NCI-H345 (cell line): Measurements from ENCODE around the gene NT5M.

Experiments used
- DNase-seq: peaks from one replicate; lab custom pipeline; 2025; lab: John Stamatoyannopoulos, UW

NT5M gene

DNA sequence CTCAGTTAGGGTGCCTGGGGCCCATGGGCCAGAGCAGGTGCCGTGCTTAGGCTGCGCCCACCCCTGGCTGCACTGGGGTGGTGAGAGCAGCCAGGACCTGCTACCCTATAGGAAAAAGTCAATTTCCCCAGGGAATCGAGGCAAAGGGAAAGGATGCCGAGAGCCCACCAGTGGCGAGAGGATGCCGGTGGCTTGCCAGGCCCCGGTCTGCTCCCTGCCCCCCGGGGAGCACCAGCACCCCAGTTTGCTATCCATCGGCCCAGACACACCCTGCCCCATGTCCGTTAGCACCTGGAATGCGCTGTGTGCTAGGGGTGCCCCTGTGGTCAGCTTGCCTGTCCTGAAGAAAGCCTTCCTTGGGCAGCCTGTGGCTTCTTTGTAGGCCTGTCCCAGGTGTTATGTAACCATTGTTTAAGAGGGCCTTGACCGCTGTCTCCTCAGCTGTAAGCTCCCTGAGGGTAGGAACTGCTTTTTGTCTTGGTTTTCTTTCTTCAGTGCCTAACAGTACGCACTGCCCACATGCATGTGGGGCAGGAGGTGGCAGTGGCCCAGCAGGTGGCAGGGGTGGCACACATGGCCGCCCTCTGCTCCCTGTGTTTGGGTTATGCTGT lies 40.8 kb downstream of the NT5M start:
- DNase-seq = no peak

DNA sequence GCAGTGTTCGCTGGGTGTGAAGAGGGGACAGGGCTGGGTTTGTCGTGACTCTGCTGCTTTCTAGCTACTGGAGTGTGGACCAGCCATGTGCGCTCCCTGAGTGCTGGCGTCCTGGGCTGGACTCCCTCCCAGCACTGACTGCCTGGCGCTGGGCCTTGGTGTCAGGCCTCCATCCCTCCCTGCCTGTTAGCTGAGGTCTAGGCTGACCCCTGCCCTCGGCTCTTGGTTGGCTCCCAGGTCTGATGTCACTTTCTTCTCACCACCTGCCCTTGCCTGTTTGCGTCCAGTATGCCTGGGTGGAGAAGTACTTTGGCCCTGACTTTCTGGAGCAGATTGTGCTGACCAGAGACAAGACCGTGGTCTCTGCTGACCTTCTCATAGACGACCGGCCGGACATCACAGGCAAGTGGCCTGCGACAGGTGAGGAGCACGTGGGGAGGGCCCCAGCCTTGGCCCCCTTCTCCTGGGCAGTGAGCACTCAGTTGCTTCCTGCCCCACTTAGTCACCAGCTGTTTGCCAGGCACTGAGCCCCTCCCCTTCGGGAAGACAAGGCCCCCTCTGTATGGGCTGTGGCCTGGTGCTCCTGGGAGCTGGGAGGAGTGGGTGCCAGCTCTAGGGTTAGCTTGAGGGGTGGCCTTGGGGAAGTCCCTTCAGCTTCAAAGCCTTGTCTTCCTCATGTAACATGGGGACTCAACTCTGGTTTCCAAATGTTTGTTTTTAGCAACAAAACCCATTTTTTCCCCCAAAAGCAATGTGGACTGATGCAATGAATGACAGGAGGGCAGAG lies 41.5 kb downstream of the NT5M start:
- DNase-seq = no peak

DNA sequence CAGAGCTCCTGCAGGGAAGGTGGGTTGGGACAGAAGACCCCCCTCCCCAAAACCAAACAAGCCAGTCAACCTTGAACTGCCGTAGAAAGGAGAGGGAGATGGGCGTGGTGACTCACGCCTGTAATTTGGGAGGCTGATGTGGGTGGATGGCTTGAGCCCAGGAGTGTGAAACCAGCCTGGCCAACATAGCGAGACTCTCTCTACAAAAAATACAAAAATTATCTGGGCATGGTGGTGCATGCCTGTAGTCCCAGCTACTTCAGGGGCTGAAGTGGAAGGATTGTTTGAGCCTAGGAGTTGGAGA lies 42.1 kb downstream of the NT5M start:
- DNase-seq = no peak

DNA sequence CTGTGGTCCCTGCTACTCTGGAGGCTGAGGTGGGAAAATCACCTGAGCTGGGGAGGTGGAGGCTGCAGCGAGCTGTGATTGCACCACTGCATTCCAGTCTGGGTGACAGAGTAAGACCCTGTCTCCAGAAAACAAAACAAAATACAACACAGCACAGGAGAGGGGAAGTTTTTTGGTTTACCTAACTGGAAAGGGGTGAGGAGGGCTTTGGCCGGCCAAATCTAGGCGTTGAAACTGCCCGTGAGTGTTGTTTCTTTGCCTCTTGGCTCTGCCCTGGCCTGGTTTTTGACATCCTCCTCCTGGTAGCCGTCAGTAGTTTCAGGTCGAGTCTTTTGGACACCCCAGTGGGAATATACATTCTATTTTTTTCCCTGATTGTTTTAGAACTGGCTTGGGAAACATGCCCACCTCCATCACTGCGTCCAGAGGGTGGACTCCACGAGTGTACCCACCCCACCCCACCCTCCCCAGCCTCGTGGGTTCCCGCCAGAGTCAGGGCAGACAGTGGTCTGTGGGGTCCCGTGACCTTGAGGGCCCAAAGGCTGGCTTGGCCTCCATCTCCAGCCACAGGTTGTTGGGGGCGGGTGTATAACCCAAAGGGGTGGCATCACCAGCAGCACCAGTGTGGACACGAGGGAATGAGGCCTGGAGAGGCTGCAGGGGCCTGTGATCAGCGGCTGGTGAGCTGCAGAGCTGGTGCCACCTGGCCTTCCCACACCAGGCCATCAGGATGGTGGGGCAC lies 42.7 kb downstream of the NT5M start:
- no peak for DNase-seq

DNA sequence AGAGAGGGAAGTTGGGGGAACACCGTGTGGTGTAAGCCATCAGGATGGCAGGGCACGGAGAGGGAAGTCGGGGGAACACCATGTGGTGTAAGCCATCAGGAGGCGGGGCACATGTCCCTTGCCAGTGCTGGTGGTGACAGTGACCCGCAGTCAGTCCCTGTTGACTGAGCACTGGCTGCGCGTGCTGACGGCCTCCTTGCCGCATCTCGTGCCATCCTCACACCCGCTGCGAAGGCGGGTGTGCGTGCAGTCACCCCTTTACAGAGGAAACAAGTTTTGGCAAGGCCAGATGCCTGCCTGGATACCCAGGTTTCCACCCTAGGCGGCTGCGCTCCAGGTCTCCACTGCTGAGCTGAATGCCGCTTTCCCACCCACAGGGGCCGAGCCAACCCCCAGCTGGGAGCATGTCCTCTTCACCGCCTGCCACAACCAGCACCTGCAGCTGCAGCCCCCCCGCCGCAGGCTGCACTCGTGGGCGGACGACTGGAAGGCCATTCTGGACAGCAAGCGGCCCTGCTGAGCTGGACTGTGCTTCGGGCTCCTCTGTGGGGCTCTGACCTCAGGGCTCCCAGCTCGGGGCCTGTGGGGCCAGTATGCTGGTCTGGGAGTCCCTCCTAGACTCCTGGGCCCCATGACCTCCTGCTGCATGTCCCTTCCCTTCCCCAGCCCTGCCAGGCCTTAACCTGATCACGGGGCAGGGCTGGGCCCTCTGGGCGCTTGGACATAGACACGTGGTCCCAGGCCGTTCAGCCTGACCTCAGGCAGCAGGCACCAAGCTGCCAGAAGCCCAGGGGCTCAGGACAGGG lies 43.5 kb downstream of the NT5M start:
- DNase-seq = no peak

DNA sequence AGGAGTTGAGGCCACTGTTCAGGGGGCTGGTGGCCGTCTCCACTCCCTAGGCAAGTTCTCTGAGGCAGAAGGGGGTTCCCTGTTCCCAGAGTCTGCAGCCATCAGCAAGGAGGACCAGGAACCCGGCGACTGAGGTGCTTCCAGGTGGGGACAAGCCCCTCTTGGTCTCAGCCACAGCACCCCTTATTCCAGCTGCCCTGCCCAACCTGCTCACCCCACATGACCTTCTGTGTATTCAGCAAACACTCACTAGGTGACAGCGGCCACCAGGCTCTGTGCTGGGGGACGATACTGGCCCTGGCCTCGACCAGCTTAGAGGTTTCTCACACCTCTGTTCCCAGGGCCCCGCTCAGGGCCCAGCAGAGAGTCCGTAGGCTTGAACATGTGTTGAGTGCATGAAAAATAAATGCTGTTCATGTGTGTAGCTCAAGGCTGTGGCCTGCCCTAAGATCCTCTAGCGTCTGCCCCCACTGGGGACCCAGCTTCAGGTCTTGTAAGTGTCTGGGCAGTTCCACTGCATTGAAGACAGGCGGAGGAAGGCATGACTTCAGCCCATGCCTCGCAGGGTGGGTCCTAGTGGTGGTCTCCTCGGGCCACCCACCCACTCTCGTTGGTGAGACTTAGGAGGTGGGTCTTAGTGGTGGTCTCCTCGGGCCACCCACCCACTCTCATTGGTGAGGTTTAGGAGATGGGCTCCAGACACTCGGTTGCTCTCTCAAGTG lies 44.2 kb downstream of the NT5M start:
- DNase-seq = no peak

DNA sequence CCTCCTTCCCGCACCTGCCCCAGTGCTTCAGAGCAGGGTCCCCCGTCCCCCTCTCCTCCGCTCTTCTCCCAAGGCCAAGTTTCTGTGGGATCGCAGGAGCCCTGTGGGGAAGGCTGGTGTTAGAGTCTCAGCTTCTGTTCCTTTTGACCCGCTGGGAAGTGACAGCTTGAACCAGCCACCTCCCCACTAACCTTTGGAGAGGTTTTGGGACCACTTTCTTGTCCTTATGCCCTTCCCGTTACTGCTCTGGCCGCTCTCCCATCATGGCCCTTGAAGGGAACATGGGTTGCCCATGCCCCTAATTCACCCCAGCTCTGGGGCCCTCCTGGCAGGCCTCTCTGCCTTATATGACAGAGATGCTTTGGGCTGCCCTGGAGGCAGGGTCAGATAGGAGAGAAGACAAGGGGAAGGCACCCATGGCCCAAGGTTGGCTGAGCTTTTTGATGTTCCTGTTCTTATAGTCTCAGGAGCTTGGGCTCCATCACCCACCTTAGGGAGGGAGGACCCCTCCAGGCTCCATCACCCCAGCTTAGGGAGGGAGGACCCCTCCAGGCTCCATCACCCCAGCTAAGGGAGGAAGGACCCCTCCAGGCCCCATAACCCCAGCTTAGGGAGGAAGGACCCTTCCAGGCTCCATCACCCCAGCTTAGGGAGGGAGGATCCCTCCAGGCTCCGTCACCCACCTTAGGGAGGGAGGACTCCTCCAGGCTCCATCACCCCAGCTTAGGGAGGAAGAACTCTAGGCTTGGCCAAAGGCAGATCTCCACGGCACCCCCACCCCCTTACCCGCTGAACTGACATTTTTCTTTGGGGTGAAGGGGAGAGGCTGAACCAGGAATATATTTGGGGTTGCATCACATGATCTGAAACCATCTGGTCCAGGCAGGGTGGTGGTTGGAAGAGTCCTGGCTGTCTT lies 45.0 kb downstream of the NT5M start:
- no peak for DNase-seq

DNA sequence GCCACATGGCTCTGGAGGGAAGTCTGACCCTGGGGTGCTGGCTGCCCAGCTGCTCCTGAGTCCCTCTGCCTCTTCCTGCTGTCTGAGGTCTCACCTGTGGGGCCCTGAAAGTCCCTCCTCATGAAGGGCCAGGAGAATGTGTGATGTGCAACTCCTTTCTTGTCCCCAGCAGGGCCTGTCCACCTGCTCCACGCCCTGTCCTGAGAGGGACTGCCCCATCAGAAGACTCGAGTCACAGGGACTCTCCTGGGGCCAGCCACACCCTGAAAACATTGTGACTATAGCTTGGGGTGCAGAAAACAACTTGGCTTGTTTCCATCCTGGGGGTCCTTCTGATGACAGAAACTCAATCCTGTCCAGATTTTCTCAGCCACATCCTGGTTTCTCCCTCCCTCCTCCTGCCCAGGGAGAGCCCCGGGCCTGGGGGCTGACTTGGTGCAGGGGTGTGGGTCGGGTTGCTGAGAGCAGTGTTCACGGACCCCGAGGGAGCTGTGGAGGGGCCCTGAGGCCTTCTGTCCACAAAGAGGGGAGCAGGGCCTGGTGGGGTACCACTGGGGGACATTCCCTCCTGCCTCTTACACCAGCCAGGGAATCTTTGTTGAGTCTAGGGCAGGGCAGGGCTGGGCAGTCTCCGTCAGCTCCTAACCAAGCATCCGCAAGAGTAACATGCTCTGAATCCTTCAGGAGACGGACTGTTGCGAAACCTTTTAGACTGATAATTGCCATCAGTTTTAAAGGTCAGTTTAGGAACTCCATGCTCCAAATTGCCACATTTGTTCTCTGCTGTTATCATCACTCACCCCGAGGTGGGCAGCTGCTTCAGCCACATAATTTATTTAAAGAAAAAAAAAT lies 45.9 kb downstream of the NT5M start:
- DNase-seq = no peak

DNA sequence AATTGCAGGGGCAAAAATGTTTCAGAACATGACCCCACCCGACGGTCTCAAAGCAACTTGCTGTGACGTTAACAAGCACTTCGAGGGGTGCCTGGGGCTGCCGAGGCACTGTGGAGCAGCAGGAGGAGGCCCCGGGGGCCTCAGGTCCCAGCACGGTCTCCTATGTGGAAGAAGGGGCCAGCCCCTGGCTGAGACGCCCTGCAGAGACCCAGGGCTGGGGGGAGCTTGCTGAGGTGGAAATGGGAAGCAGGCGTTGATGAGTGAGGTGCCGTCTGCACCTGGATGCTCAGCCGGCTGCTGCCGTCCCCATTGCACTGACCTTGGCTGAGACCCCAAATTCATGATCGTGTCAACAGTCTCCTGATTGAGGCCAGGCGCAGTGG lies 46.5 kb downstream of the NT5M start:
- no peak for DNase-seq

DNA sequence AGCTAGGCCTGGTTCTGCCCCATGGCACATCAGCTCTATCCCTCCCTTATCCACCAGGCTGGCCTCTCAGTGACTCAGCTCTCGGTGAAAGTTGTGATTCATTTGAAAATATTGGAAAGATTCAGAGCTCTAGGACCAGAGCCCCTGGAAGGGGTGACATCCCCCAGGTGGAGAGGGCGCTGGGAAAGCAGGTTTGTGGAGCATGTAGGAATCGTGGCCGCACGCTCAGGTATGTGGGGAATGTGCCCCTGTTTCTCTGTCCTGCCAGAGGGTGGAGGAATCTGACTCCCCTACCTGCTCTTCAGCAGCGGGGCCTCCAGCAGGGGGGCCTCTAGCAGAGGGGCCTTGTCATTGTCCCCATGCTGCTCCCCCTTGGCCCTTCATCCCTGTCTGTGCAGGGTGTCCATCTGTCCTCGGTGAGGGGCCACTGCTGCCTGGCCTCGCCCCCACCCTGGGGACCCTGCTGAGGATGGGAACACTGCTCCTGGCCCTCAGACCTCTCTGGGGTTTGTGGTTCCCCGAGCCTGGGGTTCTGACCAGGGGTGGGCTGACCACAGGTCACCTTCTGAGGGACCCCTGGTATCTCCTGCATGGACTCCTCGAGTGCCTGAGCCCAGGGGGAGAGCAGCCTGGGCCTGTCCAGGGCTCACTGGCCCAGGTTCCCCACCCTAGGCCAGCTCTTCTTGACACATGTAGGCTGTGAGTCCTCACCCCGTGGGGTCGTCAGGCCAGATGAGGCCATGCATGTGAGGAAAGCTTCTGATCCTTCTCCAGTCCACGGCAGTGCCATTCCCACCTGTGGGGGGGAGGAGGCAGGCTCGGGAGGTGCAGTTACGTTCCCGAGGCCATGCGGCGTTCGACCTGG lies 47.5 kb downstream of the NT5M start:
- DNase-seq = no peak

DNA sequence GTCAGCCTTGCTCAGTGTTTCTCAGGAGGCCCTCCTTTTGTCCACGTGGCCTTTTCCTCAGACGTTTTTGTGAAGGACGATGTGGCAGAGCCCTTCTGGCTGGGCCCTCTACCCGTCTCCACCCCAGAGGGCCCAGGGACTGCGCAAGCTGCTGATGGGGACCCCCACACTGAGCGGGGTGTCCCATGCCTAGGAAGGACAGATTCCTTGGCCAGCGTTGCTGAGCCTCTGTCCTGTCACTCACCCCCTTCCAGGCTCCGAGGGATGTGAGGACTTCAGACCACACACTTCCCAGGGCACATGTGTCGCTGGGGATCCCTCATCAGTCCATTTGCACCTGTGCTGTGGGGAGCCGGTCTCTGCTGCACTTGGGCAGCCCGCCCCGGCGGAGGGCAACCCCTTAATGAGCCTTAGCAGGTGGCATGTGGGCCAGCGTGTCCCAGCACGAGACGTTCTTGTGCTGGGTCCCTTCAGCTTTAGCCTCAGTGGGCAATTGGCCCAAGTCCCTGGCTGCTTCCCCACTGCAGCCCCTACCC lies 48.3 kb downstream of the NT5M start:
- no peak for DNase-seq

DNA sequence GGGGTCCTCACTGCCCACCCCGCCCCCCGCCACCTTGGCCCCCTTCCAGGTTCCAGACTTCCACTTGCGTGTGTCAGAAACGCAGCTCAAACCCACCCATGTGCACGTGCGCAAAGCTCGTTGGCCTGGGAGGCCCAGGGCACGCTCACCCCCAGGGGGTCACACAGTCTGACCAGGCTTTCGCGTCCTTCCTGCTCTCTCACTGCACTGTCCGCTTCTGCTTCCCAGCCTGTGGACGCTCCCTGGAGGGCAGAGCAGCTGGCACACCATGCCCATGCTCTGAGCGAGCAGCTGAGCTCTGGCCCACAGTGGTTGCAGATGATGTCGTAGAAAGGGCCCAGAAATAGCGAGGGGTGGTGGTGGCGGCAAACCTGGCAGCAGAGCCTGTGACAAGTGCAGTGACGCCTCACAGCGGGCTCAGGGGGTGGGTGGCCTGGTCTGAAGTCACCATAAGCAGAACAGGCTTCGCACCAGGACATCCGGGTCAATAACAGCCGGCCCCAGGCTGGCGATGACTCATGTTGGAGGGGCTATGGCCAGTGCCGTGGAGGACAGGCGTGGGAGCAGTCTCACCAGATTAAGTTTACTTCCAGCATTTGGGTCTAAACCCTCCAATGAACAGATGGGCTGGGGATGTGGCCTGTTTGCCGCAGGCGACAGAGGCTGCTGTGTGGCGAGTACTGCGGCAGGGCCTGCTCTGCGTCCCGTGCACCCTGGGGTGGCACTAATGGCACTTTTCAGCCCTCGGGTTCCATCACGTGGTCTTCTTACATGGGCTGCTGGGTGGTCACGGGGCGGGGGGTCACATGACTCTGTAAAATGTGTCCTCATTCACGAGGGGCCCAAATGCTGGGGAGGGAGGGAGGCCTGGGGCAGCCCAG lies 49.0 kb downstream of the NT5M start:
- DNase-seq = no peak

DNA sequence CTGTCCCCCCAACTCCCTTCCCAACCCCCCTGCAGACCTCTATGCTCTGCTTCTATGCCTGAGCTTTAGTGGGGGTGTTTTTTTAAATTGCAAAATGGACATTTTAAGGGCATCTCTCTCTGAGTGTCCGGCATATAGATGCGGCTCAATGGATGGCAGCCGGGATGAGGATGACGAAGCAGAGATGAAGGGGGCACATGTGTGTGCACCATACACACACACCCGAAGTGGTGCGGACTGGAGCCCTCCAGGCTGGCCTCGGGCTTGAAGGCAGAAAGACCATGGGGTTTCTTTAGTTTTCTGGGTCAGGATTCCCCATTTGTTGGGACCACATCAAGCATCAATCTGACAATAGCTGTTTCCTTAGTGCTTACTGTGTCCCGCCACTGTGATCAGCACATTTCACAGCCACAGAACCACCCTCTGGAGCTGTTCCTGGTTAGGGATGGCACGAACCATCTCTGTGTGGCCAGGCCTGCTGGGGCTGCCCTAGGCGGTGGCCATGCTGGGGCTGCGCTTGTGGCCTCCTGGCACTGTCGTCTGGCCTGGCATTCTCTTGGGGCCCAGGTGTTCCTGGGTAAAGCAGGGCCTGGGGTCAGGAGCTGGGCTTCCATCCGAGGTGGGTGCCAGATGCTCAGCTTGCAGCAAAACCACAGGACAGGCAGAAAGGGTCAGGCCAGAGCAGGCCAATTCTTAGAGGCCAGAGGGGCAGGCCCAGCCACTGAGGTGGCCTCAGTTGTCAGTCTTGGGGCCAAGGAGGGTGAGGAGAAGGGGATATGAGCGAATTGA lies 49.9 kb downstream of the NT5M start:
- DNase-seq = no peak

DNA sequence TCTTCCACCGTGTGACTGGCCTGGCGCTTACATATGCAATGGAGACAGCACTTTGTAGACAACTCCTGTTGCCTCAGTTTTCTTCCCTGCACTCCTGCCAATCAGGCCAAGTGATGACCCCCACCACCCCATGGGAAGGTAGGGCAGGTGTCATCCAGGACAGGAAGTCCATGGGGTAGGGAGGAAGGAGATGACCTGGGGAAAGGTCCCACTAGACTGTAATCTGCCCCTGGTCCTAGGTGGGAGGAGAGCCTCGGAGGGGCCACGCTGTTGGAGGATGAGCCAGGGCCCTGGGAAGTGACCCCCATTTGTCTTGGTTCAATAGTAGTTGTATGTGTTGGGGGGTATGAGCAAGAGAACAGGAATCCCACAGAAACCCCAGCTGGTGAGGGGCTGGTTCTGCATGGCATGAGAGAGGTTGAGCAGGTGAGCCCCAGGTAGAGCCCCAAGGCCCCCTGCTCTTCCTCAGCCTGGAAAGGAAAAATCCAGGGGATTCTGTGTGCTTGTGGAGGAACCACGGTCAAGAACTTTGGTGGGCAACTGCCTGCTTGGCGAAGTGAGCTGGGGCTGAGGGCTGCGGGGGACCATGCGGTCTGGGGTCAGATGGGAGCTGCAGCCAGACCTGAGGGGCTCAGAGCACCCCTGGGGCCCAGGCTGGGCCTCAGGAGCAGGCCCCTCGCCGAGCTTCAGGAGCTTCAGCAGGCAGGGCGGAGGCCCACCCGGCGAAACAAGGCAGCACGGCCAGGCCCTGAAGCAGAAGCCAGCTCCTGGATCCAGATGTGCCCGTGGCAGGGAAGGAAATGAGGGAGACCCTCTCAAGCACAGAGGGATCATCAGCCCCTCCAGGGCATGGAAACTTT lies 50.7 kb downstream of the NT5M start:
- DNase-seq = no peak

DNA sequence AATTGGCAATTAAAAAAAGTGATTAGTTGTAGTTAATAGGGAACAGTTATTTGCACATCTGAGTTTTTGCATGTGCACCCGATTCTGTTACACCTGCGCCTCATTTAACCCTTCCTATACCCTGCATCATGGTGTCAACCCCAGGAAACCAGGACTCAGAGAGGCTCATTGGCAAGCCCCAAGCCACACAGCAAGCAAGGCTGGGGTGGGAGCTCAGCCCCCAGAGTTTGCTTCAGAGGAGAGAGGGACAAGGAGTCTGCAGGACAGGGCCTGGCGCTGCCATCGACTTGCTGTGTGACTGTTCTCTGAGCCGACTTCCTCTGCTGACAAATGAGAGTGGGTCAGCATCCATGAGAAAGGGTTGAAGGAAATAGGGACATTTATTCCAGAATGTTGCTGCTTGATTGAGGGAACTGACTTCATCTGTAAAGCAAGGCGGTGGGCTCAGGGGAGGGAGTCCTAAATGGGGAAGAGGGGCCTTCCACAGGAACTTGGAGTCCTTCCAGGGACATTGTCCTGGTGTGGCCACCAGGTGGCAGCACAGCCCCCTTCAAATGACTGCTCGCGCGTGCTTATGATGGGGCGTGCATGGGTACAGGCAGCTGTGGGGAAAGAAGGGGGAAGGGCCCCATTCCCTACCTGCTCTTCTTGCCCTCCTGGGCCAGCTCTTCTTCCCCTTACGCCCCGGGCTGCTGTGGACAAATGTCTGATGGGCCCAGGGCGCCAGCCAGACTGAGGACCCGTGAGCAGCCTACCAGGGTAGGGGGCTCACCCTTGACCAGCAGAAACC lies 51.6 kb downstream of the NT5M start:
- peak; percentile 72 for DNase-seq
